Measurements from ENCODE around the gene PTX4. TPM values are rescaled to one million over a fixed set of nuclear protein-coding genes. Genes with fewer than 3 reads are reported as not detected.
"Not testable (repeated sequence)": the region's sequence is repeated elsewhere in the genome, so short reads cannot be mapped to it uniquely, and the experiment has no call there.

Gene PTX4
- polyA plus RNA-seq, 3 donors, result 0.09 TPM; not detected in 2

DNA sequence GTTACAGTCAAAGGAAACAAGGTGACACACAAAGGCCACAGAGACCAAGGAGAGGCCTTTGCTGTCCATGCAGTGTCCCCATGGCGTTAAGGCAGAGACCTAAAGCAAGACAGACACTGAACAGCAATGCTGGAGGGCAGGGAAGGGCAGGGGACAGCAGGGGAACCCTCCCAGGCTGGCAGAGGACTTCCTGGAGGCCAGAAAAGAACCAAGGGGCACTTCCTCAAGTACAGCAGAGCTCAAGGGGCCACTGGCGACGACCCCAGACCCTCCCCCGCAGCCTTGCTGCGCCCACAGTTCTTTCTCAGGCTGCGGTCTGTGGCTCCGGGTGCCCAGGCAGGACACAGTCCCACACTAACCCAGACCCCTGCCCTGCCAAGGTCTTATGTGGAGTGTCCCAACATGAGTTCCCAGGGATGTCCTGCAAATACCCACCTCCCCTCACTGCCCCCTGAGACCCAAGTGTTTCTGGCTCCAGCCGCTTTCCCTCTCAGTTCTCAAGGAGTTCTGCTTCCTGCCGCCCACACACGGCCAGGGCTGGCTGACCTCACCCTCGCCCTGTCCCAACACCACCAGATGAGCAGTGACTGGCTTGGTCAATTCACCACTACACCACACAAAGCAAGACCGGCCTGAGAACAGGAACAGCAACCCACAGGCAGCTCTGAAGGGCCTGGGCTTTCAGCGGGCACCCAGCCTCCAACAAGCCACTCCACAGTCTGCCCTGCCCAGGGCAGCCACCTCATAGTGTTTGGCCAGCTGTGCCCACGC, 18.1 kb downstream of the PTX4 start:
- no peak for DNase-seq (ENCODE audit: extremely low read depth in 1 of 11, low read depth in 9 of 11, low spot score in 4 of 11)

DNA sequence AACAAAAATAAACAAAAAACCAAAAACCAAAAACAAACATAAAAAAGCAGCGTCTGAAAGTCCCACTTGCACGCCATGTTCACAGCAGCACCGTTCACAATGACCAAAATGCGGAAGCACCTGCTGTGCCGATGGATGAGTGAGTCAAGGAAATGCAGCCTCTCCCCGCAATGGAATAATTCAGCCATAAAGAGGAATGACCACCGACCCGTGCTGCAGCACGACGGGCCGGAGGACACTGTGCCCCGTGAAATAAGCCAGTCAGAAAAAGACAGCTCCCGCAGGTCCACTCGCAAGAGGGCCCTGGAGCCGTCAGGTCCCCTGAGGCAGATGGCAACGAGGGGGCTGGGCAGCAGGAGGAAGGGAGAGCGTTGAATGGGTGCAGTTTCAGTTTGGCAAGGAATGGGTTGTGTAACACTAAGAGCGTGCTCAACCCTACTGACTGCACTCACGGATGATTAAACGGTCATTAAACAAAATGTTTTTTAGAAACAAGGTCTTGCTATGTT, 19.0 kb downstream of the PTX4 start:
- no peak for DNase-seq (ENCODE audit: extremely low read depth in 1 of 11, low read depth in 9 of 11, low spot score in 4 of 11)

DNA sequence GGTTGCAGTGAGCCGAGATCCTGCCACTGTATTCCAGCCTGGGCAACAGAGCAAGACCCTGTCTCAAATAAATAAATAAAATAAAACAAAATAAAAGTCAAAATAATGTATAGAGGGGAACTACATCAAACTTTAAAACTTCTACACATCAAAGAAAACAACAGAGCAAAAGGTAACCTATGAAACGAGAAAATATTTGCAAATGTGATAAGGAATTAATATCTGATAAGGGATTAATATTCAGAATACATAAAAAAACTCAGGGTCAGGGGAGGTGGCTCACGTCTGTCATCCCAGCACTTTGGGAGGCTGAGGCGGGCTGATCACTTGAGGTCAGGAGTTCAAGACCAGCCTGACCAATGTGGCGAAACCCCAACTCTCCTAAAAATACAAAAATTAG, 19.6 kb downstream of the PTX4 start:
- not testable (repeated sequence) for DNase-seq (ENCODE audit: extremely low read depth in 1 of 11, low read depth in 9 of 11, low spot score in 4 of 11)

DNA sequence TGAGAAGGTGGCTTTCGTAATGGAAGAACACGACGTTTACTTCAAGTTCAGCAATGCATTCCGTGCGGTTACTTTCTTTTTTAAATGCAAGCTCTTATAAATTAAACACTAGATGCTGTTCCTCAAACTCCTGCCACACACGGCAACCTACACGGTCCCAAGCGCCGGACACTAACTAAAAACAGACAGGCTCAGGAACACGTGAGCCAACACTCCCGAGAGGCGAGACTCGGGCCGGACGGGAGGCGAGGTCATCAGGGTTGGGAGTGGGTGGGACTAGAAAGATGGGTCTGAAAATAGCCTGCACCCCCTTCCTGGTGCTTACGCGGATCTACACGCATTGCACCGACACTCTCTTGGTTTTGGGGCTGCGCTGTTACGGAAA, 20.3 kb downstream of the PTX4 start:
- DNase-seq (ENCODE audit: extremely low read depth in 1 of 11, low read depth in 9 of 11, low spot score in 4 of 11), result no peak

DNA sequence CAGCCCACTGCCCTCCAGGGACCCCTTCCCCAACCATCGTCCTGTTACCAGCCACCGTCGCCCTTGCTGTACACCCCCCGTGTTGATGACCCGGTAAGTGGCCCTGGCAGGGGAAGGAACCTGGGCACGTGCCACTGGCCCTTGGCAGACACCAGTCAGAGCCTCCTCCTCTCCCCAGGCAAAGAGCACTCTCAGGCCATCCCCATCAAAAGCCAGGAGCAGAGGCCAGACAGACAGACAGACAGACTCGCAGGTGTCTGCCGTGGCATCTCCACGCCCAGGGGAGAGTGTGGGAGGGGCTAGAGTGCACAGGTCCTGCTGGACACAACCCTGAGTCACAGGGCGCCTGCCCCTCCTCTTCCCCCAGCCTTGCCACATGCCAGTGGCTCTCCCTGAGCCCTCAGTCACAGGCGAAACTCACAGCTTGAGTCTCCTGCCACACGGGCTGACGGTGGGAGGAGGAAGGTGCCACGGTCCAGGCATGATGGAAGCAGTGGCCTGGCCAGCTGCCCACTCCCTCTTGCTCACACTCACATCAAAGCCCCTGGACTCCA, 21.7 kb downstream of the PTX4 start:
- DNase-seq (ENCODE audit: extremely low read depth in 1 of 11, low read depth in 9 of 11, low spot score in 4 of 11), result no peak

DNA sequence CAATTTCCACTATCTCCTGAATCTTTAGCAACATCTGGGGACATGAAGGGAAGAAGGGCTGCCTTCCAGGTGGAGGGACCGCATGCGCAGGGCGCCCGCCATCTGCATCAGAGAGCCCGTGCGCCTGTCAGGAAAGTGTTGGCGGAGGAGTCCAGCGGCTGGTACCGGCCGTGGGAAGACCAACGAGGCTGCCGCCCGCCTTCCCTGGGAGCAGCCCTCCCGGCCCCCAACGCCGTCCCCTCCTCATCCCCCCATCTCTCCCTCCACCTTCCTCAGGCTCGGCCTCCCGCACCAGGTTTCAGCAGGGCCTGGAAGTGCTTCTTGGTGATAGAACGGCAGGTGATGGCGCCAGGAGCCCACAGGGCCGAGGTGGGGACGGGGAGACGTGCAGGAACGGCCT, 22.7 kb downstream of the PTX4 start:
- DNase-seq (ENCODE audit: extremely low read depth in 1 of 11, low read depth in 9 of 11, low spot score in 4 of 11), result no peak

DNA sequence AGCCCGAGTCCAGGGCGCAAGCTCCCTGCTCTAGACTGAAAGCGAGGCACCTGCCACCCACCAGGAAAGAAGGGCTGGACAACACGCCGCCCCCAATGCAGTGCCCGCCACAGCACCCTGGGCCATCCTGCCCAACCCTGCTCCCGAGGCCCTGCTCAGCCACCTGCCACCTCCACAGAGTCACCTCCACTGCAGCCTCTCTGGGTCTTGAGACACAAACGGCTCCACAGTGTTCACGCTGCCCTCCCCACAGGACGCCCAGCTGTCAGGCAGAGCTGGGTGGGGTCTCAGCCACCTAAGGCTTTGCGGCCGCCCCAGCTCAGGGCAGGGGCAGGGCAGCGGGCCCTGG, 23.2 kb downstream of the PTX4 start:
- no peak for DNase-seq (ENCODE audit: extremely low read depth in 1 of 11, low read depth in 9 of 11, low spot score in 4 of 11)

DNA sequence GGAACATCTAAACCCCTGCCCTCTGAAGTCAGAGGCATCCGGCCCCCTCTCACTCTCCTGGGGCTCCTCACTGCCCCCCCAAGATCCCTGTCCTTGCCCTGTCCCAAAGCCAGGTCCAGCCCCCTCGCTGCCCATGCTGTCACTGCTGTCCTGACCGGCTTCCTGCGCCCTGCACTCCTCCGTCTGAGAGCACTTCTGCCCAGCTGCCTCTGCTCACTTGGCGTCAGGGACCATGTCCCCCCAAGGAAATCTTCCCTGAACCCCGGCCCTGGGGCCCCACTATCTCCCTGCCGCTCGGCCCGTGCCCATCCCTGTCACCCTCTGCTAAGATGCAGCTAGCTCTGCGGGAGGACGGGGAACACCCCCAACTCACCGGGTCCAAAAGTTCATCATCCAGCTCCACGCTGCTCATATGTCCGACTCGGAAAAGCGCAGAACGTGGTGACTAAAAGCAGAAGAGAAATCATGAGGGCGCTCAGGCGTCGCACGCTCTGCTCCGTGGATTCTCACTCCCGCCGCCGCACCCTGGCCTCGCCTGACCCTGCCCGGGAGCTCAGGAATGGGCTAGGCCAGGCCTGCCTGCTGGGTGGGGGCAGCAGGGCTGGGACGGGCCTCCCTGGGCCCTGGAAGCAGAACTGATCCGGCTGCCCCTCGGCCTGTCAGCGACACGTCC, 23.7 kb downstream of the PTX4 start:
- no peak for DNase-seq (ENCODE audit: extremely low read depth in 1 of 11, low read depth in 9 of 11, low spot score in 4 of 11)

DNA sequence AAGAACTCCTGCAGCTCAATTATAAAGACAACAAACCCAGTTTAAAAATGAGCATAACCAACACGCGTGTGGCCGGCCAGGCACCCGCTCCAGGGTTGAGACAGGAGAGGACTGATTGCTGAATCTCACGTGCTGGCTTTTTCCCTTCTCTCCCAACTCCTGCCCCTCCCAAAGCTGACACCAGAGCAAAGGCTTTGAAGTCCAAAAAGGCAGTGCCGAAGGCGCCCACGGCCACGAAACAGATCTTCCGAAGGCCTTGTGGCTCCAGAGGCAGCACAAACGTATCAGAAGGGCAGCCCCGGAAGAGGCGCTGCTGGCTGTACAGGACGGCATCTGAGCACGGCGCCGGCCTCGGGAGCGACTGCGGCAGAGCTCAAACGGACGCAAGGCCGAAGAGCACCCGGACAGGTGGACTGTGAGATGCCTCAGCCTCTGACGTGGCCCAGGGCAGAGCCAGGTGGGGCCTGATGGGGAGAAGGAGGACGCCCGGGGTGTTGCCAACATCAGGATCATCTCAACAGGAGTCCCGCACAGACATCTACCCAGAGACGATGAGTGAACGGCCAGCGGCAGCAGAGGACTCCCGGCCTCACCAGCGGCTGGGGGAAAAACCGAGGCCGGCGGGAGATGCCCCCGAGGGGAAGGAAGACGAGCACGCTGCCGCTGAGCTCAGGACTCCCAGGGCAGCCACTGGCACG, 24.4 kb downstream of the PTX4 start:
- DNase-seq (ENCODE audit: extremely low read depth in 1 of 11, low read depth in 9 of 11, low spot score in 4 of 11), result no peak

DNA sequence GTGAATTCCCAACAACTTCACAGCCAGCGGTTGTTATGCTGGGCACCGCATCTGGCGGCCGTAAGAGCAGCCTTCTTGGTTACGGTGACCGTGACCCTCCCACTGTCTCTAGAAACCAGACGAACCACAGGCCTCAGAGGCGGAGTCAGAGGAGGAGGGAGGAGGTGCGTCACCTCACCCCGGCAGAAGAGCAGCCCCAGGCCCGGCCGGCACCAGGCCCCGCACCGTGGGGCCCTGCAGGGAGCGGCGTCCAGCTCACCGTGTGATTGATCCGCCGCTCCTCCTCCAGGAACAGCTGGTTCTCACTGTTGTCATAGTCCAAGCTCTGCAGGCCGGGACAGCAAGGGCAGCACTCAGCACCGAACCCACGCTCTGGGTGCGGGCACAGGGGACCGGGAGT, 27.6 kb downstream of the PTX4 start:
- no peak for DNase-seq (ENCODE audit: extremely low read depth in 1 of 11, low read depth in 9 of 11, low spot score in 4 of 11)

DNA sequence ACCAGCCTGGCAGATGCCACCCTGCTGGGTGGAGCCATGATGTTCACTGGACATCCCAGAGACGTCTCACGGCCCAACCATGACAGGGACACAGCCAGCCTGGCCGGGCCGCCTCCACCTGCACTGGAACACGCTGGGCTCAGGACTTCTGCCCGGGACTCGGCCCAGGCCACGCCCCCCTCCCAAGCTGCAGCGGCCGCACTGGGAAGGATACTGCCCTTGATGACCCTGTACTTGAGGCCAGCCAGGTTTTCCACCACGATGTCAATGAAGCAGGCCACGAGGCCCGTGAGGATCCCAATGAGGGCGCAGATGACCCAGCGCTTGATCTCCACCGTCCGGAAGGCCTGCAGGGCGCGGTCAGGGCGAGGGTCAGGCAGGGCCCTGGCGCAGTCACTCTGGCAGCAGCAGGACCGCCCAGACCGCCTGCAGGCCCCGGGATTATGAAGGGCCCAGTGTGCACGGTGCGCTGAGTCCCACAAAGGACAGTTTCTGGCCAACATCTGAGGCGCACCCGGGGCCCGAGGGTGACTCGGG, 28.1 kb downstream of the PTX4 start:
- DNase-seq (ENCODE audit: extremely low read depth in 1 of 11, low read depth in 9 of 11, low spot score in 4 of 11), result no peak

DNA sequence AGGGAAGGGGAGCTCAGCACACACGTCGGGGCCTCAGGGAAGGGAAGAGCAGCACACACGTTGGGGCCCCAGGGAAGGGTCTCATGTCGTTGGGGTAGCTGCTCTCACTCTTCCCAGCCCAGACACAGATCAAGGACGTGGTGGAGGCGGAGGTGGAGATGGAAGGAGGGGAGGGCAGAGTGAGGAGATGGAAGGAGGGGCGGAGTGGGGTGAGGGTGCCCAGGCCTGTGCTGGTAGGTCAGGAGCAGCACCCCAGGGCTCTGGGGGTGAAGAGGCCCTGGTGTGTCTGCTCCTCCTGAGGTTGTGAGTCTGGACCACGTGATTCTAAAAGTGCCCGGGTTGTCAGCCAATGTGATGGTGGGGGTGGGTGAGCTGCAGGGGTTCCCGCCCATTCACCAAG, 28.8 kb downstream of the PTX4 start:
- no peak for DNase-seq (ENCODE audit: extremely low read depth in 1 of 11, low read depth in 9 of 11, low spot score in 4 of 11)

DNA sequence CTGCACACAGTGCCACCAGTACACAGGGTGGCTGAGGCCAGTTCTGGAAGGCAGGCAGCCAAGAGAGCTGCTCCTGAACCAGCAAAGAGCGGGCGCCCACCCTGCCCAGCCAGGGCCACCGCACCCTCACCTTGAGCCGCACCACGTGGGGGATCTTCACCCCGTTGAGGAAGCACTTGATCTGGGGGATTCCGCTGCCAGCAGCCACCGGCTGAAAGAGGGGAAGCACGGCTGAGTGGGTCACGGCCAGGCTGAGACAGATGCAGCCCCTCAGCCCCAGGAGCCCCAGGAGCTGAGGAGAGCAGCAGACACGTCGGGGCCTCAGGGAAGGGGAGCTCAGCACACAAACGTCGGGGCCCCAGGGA, 29.8 kb downstream of the PTX4 start:
- DNase-seq (ENCODE audit: extremely low read depth in 1 of 11, low read depth in 9 of 11, low spot score in 4 of 11), result no peak

DNA sequence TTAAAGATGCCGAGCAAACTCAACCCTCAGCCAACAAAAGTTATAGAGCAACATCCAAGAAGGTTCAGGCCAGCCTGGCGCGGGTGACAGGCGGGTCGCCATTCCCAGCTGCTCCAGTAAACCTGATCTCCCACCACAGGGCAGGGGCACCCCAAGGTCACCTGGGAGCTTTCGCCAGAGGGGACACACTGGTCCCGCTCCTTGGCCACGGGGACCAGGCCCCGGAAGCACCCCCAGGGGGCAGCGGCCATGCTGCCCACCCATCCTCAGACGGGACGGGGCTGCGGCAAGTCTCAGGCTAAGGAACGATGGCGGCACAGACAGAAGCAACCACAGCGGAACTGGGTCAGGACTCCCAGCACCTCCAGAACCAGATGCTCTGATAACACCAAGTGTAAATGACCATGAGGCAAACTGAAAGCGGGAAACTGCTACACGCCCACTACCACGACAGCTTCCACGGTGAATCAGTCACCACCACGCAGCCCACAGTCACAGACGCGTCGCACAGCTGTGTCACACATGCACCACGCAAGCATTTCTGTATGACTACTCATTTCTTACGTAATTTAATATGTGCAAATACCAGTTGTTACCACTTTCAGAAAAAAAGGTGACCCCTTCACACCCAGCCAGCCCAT, 30.3 kb downstream of the PTX4 start:
- no peak for DNase-seq (ENCODE audit: extremely low read depth in 1 of 11, low read depth in 9 of 11, low spot score in 4 of 11)

DNA sequence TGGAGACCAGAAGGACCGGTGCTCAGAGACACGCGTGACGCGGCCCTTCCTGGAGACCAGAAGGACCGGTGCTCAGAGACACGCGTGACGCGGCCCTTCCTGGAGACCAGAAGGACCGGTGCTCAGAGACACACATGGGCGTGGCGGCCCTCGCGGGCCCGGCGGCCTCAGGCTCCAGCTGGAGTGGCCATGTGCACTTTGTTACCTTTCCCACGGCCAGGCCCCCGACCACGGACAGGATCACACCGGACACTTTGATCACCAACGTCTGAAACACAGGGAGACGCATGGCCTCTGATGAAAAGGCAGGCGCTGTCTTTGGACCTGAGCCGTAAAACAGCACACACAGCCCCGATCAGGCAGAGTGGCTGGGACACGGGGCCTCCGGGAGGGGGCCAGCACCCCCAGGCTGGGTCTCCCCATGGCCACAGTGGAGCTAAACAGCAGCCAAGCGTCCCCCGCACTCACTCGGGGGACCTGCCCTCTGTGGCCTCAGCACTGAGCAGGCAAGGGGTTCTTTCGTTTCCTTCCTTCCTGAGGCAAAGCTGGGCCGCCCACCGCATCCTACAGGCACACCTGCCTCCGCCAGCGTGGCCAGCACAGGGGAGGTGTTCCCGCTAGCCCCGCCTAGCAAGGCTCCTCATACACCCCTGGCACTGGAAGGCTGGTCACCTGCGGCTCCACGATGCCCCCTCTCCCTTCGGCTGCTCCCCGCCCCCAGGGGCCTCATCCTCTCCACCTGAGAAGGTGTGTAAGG, 31.1 kb downstream of the PTX4 start:
- no peak for DNase-seq (ENCODE audit: extremely low read depth in 1 of 11, low read depth in 9 of 11, low spot score in 4 of 11)

DNA sequence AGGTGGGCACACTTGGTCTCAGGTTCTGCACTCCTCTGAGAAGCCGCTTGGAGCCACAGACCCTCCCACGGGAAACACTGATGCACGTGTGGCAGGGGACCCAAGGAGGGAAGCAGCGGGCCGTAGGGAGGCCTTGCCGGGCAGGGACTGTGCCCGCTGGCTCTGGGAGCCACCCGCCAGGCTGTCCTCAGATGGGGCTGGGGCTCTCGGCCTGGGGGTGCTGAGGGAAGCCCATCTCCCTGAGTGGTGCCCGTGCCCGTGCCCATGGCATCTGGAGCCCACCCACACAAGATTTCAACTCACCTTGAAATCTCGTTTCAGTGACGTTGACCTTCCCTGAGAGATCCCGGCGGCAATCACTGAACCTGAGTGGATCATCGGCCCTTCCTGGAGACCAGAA, 31.8 kb downstream of the PTX4 start:
- no peak for DNase-seq (ENCODE audit: extremely low read depth in 1 of 11, low read depth in 9 of 11, low spot score in 4 of 11)

DNA sequence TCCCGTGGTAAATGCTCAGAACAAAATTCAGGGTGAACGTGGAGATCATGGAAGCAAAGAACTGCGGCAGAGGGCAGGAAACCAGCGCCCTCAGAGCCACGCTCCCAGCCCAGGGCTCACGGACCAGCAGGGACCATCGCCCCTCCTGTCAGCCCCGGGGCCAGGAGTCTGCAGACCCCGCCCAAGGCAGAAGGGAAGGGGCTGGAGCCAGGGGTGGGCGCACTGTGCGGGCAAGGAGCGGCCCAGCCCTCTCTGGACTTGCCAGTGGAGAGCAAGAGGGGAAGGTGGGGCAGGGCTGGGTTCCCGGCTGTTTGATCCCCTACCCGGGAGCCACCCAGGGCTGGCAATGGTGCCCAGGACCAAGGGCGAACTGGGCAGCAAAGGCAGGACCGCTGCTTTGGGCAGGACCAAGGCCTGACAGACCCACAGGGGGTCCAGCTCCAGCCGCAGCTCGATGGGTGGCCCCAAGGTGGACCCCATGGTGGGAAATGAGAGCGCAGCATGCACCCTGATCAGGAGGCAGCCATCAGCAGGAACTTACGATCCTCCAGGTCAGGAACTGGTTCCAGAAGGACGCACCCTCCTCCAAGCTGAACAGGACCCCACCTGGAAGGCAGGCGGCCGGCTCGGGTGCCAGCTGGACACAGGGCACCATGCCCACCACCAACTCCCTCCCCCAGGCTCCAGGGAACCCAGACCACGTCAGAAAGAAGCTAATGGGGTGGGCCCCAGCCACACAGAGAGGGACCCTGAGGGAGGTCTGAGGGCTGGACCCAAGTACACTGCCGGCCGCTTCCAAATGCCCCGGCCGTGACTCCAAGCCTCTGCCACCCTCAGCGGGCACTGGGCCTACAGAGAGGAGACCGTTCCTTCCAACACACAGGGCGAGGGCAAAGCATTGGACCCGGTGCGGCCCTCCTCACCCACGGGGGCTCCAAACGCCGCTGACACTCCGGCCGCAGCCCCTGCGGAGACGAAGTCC, 33.3 kb downstream of the PTX4 start:
- DNase-seq (ENCODE audit: extremely low read depth in 1 of 11, low read depth in 9 of 11, low spot score in 4 of 11), result no peak

DNA sequence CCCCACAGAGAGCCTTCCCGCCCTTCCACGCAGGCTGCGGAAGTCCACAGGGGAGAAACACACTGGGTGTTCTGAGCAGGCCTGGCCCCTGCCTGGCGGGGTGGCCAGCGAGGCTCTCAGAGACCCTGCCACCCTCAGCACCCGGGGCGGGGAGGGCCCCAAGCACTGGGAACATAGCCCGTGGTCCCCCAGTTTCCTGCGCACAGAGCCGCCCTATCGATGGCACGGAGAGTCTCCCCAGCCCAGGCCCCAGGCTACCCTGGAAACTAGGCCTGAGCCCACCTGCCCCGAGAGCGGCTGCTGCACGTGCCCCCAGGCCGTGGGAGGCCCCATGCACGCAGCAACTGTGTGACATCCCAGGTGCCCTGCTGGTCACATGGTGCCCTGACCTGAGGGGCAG, 34.2 kb downstream of the PTX4 start:
- no peak for DNase-seq (ENCODE audit: extremely low read depth in 1 of 11, low read depth in 9 of 11, low spot score in 4 of 11)
